CD4-positive, alpha-beta T cell (primary cell): ENCODE results near the gene NANOS1. TPM values are rescaled to one million over a fixed set of nuclear protein-coding genes. Genes with fewer than 3 reads are reported as not detected.
A peak's percentile ranks its signal among the peaks of the same experiment; 100 is the strongest.
"Not testable (repeated sequence)": the region's sequence is repeated elsewhere in the genome, so short reads cannot be mapped to it uniquely, and the experiment has no call there.

ENCODE experiments used
- ATAC-seq: fragments of 200-7000 bp; cut with Tn5 transposase; one replicate; pipeline ENCODE4 v1.10.0; 2022; ENCODE audit warnings: mild to moderate bottlenecking; ENCODE audit not compliant: poor library complexity
- CTCF ChIA-PET: fragments of 350-600 bp; sonication (Branson Sonifier 250); formaldehyde crosslinking; loops from one replicate; lab custom pipeline; 2021; ENCODE audit warnings: antibody characterized with exemption, inconsistent platforms; lab: Charles Lee
- POLR2A ChIA-PET: fragments of 350-600 bp; sonication (Branson Sonifier 250); formaldehyde crosslinking; loops from one replicate; lab custom pipeline; 2021; ENCODE audit warnings: antibody characterized with exemption, inconsistent platforms; lab: Charles Lee
- DNase-seq, 14 experiments: peaks; one replicate each; pipeline ENCODE4 v3.0.0-alpha.2; 2013 to 2020; ENCODE audit warnings: mixed read lengths in 2 of 14
- H3K27ac ChIP-seq, 2 donors: one replicate each; pipeline versions ENCODE4 v1.5.1 to v1.7.0; 2013; ENCODE audit warnings: low read length in 2 of 2, low read depth in 1 of 2, mild to moderate bottlenecking in 1 of 2
- H3K27me3 ChIP-seq, 2 experiments: 1 replicate in 1 of 2; 2 replicates in 1 of 2; pipeline versions ENCODE4 v1.6.1 to v1.7.0; 2013; ENCODE audit warnings: low read length in 2 of 2, control low read depth in 1 of 2, mild to moderate bottlenecking in 1 of 2, moderate library complexity in 1 of 2; ENCODE audit not compliant: insufficient read depth in 2 of 2, control insufficient read depth in 1 of 2
- H3K36me3 ChIP-seq: one replicate; pipeline ENCODE4 v1.6.1; 2013; ENCODE audit warnings: low read length, control low read depth; ENCODE audit not compliant: insufficient read depth
- H3K4me1 ChIP-seq: one replicate; pipeline ENCODE4 v1.6.1; 2013; ENCODE audit warnings: low read length, control low read depth; ENCODE audit not compliant: insufficient read depth
- H3K4me3 ChIP-seq: one replicate; pipeline ENCODE4 v1.5.1; 2013; ENCODE audit warnings: mild to moderate bottlenecking, low read length, moderate library complexity
- H3K9me3 ChIP-seq, 2 experiments: 1 replicate in 1 of 2; 2 replicates in 1 of 2; pipeline versions ENCODE4 v1.6.1 to v1.7.0; 2013; ENCODE audit warnings: low read length in 2 of 2, mild to moderate bottlenecking in 2 of 2, control low read depth in 1 of 2, moderate library complexity in 1 of 2; ENCODE audit not compliant: control insufficient read depth in 1 of 2, insufficient read depth in 1 of 2
- H3K27ac Mint-ChIP-seq: one replicate; pipeline ENCODE4 v1.8.0; 2020; ENCODE audit warnings: mixed read lengths
- H3K27me3 Mint-ChIP-seq: one replicate; pipeline ENCODE4 v1.8.0; 2021; ENCODE audit warnings: mixed read lengths
- H3K36me3 Mint-ChIP-seq: one replicate; pipeline ENCODE4 v1.8.0; 2021; ENCODE audit warnings: low read depth, mixed read lengths
- H3K4me1 Mint-ChIP-seq: one replicate; pipeline ENCODE4 v1.8.0; 2021; ENCODE audit warnings: low read depth, mixed read lengths
- H3K4me3 Mint-ChIP-seq: one replicate; pipeline ENCODE4 v1.8.0; 2020; ENCODE audit warnings: mild to moderate bottlenecking, mixed read lengths
- H3K9me3 Mint-ChIP-seq: one replicate; pipeline ENCODE4 v1.8.0; 2020; ENCODE audit warnings: mixed read lengths
- CTCF ChIP-seq: fragments of 200-600 bp; IDR thresholded peaks from one replicate; pipeline ENCODE4 v1.8.0; 2022; ENCODE audit warnings: antibody characterized with exemption, mild to moderate bottlenecking
- intact Hi-C, 2 experiments: fragments of 100-400 bp; cut with DNase I in 1 of 2; cut with micrococcal nuclease in 1 of 2; formaldehyde crosslinking; loops; one replicate each; pipeline versions ENCODE4 v1.15.1 to v1.9.0; 2023 to 2025; cut with DNase I, micrococcal nuclease
- total RNA-seq, 174 experiments: library from RNA in 2 of 174; stranded (reverse) in 2 of 174; gene quantifications; one replicate each; pipeline ENCODE4 v1.2.3 and lab custom pipeline; 2021 to 2026

The NANOS1 gene
- total RNA-seq, 2 experiments from 2014 or later, result 0.08 to 0.14 TPM

DNA sequence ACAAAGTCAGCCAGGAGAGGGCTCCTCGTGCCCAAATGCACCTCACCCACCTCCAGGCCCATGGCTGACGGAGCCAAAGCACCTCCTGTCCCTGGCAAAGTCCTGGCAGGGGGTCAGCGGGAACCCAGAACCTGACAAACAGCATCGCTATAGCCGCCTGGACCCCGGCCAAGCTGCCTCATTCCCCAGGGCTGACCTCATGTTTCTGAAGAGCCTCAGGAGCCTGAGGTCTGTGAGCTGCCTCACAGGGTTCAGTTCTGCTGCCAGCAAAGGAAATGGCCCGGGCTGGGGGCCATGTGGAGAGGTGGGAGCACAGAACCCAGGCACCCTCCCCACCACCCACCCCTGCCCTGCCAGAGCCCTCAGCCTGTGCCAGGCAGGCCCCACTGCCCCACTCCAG, 4.2 kb upstream of the NANOS1 start:
- intact Hi-C loops, result loop anchor here in 1 of 2 experiments (5.0 kb wide), 1 partner anchor 273 kb away; the partner anchor contains the start of gene CACUL1
- H3K27me3 ChIP-seq, result no peaks in the 10 kb centered on the region

GRCh38 chr10:119025776-119026175, 3.7 kb upstream of the NANOS1 start:
- ChIA-PET POLR2A (no interaction called here), CTCF (no interaction called here)
- Histone ChIP-seq H3K4me1 (peaks cover 10% of the 10 kb centered on the region), H3K27me3 (no peaks in the 10 kb centered on the region), H3K4me3 (no peak overlapping the region), H3K9me3 (no peaks in the 10 kb centered on the region), H3K36me3 (no peaks in the 10 kb centered on the region), H3K27ac (no peak overlapping the region)
- no peak for DNase-seq
- no peaks in the 10 kb centered on the region for H3K36me3 Mint-ChIP-seq
- no peak for TF ChIP-seq CTCF
- H3K27ac Mint-ChIP-seq, result no peak overlapping the region
- no peak for ATAC-seq
- intact Hi-C loops, result loop anchor here in 1 of 2 experiments (5.0 kb wide), 1 partner anchor 273 kb away; the partner anchor contains the start of gene CACUL1
- no peak overlapping the region for H3K4me3 Mint-ChIP-seq
- no peaks in the 10 kb centered on the region for H3K27me3 Mint-ChIP-seq
- H3K4me1 Mint-ChIP-seq, result peaks cover 2% of the 10 kb centered on the region
- H3K9me3 Mint-ChIP-seq, result no peaks in the 10 kb centered on the region

More for the DNA sequence above, 4.2 kb upstream of the NANOS1 start:
- no peak for DNase-seq
- H3K36me3 ChIP-seq, result no peaks in the 10 kb centered on the region
- ChIA-PET CTCF (no interaction called here), POLR2A (no interaction called here)
- no peaks in the 10 kb centered on the region for H3K36me3 Mint-ChIP-seq
- H3K4me1 Mint-ChIP-seq, result no peaks in the 10 kb centered on the region
- H3K4me3 ChIP-seq, result no peak overlapping the region
- no peak overlapping the region for H3K27ac ChIP-seq
- no peak for TF ChIP-seq CTCF
- no peak overlapping the region for H3K4me3 Mint-ChIP-seq
- H3K9me3 ChIP-seq, result no peaks in the 10 kb centered on the region
- no peak for ATAC-seq
- no peak overlapping the region for H3K27ac Mint-ChIP-seq
- H3K9me3 Mint-ChIP-seq, result no peaks in the 10 kb centered on the region
- no peaks in the 10 kb centered on the region for H3K27me3 Mint-ChIP-seq
- H3K4me1 ChIP-seq, result peaks cover 7% of the 10 kb centered on the region

DNA sequence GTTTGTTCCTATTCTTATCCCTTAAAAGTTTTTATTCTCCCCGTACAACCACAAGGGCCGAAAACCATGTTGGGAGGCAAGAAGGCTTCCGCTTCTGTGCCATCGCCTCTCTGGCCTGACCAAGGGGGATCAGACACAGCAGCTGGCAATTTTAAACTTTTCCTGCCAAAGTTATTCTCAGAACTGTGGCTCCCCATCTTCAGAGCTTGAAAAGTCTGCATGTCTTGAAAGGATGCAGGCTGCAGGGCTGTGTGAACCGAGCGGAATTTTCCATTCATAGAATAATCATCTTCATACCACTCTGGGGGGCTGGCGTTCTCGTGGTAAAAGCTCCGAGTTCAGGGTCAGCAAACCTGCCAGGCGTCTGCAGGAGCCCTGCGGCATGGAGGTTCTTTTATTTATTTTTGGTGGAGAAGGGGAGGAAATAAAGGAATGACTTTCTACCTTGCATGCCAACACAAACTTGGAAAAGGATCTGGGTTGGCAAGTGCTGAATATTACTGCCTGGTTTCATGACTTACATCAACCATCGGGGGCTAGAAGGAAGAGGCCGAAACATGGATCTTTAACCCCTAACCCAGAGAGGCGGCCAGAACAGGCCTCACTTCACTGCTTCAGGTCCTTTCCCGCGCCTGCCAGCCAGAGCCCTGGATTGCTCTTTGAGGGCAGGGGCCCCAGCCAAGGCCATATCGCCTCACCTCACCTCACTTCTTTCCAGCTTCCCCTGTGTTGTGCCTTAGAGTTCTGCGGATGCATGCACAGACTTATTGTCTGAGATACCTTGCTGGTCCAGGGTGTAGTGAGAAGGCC, 3.0 kb upstream of the NANOS1 start:
- Histone ChIP-seq H3K9me3 (no peaks in the 10 kb centered on the region), H3K36me3 (no peaks in the 10 kb centered on the region), H3K4me3 (no peak overlapping the region), H3K27me3 (no peaks in the 10 kb centered on the region), H3K4me1 (peaks cover 13% of the 10 kb centered on the region), H3K27ac (no peak overlapping the region)
- no peak for ATAC-seq
- Mint-ChIP-seq H3K9me3 (no peaks in the 10 kb centered on the region), H3K4me3 (peak overlapping the region; percentile 11), H3K27me3 (no peaks in the 10 kb centered on the region), H3K27ac (no peak overlapping the region), H3K4me1 (peaks cover 10% of the 10 kb centered on the region), H3K36me3 (no peaks in the 10 kb centered on the region)
- CTCF ChIA-PET, result no interaction called here
- no peak for DNase-seq
- POLR2A ChIA-PET, result no interaction called here
- intact Hi-C loops, result loop anchor here in 1 of 2 experiments (5.0 kb wide), 1 partner anchor 274 kb away; the partner anchor contains the start of gene CACUL1
- no peak for TF ChIP-seq CTCF

DNA sequence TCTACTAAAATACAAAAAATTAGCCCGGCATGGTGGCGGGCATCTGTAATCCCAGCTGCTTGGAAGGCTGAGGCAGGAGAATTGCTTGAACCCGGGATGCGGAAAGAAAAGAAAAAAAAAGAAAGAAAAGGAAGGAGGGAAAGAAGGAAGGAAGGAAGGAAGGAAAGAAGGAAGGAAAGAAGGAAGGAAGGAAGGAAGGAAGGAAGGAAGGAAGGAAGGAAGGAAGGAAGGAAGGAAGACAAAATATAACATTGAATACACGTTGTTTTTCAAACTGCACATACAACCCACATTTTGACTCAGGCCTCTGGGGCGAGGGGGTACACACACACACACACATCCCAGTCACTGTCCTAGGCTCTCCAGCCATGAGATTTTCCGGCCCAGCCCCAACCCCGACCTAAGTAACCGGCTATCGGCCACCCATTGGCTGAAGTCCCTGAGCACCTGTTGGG, 1.0 kb upstream of the NANOS1 start:
- POLR2A ChIA-PET, H3K36me3 ChIP-seq, H3K27ac Mint-ChIP-seq, H3K27me3 Mint-ChIP-seq, DNase-seq, H3K27ac ChIP-seq, H3K9me3 ChIP-seq, H3K9me3 Mint-ChIP-seq, H3K27me3 ChIP-seq, ATAC-seq: not testable (repeated sequence)
- CTCF ChIA-PET, result interaction anchor here (0.6 kb wide), 1 partner anchor 542 kb away, joined by 3 read pairs; no protein-coding TSS in a partner anchor
- Histone ChIP-seq H3K4me3 (peak overlapping the region; percentile 55), H3K4me1 (peaks cover 13% of the 10 kb centered on the region)
- peaks cover 20% of the 10 kb centered on the region for H3K4me1 Mint-ChIP-seq
- peak overlapping the region; percentile 87 for H3K4me3 Mint-ChIP-seq
- H3K36me3 Mint-ChIP-seq, result peaks cover 13% of the 10 kb centered on the region
- intact Hi-C loops, result loop anchor here in 1 of 2 experiments (5.0 kb wide), 1 partner anchor 276 kb away; the partner anchor contains the start of gene CACUL1
